HG03571 (cell line): ENCODE measurements around the gene CLEC16A.

Experiments
- ATAC-seq: cut with Tn5 transposase; IDR thresholded peaks from one replicate; pipeline ENCODE4 v1.9.1; 2021; ENCODE audit not compliant: unreplicated experiment

Gene CLEC16A

DNA sequence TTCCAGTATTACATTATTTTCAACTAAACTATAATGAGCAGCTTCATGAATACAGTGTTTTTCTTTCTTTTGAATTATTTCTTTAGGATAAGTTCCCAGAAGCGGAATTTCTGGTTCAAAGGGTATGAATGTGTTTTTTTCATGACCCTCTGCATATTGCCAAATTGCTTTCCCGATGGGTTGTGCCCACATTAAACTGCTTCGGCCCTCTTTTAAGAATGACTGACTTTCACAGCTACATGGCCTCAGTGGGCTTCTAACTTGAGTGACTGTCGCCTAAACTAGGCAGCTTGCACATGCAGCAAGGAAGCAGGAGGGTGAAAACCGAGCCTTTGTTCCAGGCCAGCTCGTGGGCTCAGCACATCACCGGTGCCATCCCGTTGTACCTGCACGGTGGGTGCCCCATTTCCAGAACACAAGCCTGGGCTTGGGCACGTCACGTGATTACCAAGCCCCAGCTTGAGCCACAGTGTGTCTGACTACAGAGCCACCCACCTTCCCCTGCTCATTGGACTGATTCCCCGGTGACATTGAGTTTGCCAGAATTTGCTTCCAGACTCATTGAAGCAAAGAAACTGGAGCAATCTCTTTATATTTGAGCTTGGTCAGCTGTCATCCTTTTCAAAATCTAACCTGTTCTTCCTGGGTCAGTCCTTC is 112.8 kb downstream of the CLEC16A start:
- no peak for ATAC-seq

DNA sequence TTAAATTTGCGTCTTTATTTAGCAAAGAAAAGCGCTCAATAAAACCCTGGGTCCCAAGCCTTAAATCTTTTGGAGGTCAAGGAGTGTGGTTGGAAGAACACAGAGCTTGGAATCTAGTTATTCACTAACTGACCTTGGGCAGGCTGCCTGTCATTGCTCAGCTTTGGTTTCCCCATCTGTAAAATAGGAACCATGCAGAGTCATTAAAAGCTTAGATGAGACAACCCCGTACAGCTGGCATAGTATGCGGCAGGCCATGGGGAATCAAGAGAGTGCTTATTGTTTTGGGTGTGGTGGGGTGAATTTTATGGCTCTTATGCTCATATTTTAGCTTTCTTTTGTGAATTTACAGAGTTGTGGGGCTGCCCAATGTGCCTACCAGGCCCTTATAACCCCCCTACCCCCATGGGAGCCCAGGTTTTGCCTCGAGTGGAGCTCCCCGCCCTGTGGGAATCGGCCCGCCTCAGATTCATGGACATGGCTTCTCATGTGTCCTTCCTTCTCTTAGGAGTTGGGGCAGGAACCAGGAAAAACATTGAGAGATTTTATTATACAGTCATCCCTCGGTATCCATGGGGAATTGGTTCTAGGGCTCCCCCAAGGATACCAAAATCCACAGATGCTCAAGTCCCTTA is 113.5 kb downstream of the CLEC16A start:
- ATAC-seq, result no peak

DNA sequence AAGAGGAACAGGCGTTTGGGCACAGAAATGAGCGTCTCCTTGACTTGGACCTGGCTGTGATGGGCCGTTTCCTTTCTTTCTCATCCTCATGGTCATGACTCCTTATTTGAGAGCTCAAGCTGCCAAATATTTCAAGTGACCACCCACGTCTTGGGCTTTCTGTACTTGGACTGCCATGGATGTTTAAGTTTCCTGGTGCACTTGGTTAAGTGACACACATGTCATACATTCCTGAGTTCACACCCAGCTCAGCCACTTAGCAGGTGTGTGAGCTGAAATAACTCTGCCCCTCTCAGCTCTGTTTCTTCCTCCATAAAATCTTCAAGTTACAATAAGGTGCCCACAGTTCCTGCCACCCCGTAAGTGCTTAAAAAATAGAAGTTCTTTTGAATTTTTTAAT is 114.5 kb downstream of the CLEC16A start:
- no peak for ATAC-seq

DNA sequence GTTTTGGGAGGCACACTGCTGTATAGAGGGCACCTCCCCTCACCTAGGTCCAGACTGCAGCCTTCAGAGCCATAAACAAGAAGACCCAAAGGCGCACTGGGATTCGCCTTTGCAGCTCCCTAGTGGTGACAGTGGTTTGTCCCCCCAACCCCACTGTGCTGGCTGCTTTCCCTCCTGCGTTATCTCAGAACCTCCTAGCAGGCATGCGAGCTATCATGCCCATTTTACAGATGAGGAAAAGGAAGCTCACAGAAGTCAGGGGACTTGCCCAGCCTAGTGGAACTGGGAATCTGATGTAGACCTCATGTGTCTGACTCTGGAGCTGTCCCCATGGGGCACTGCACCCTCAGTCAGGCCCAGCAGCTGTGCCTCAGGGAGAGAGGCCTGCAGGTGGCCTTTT is 115.2 kb downstream of the CLEC16A start:
- no peak for ATAC-seq

DNA sequence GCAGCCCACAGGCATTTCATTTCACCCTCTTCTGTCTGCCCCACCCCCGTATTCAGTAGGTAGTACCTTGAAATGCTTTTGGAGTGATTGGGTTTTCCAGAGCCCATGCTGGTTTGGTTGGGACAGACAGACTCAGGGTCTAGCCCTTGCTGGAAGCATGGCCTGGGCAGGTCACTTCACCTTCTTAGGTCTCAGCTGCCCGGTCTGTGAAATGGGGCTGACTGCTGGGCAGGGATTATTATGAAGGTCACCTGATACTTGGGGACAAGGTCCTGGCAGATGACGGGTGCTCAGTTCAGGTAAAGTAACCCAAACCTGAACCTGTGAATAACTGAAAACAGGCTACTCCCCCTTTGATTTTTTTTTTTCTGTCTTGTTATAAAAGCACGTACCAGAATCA is 116.0 kb downstream of the CLEC16A start:
- no peak for ATAC-seq

DNA sequence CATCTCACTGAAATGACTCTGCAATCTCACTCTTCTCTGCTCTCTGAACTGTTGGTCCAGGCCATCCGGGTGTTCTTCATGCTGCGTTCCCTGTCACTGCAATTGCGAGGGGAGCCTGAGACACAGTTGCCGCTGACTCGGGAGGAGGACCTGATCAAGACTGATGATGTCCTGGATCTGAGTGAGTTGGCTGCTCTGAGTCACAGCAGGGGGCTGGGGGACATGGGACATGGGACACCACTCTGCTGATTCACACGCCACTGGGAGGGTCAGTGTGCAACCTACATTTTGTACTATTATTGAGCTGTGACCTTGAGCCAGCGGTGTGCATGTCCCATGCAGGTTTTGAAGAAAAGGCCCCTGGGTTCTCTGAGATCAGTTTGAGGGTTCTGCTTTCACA is 116.5 kb downstream of the CLEC16A start:
- no peak for ATAC-seq

DNA sequence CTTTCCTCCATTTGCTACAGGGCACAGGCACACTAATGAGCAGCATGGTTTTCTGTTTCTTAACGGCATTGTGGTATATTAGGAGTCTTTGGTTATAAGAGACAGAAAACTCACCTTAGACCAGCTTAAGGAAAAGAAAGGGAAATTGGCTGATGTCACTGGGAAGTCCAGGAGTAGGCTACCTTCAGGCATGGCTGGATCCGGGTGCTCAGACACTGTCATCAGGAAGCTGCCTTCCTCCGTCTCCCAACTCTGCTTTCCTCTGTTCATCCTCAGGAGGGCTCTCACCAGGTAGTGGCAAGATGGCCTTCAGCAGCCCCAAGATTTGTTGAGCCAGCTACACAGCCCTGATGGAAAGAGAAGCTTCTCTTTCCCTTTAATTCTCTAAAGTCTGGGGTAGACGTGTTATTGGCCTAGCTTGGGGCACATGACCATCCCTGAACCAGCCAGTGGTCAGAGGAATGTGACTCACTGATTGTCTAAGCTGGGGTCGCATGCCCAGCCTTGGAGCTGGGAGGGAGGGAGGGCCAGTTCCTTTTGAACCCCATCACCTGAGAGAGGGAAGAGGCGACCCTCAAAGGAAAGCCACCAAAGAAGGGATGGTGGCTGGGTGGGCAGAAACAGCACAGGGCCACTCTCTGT is 117.4 kb downstream of the CLEC16A start:
- no peak for ATAC-seq

DNA sequence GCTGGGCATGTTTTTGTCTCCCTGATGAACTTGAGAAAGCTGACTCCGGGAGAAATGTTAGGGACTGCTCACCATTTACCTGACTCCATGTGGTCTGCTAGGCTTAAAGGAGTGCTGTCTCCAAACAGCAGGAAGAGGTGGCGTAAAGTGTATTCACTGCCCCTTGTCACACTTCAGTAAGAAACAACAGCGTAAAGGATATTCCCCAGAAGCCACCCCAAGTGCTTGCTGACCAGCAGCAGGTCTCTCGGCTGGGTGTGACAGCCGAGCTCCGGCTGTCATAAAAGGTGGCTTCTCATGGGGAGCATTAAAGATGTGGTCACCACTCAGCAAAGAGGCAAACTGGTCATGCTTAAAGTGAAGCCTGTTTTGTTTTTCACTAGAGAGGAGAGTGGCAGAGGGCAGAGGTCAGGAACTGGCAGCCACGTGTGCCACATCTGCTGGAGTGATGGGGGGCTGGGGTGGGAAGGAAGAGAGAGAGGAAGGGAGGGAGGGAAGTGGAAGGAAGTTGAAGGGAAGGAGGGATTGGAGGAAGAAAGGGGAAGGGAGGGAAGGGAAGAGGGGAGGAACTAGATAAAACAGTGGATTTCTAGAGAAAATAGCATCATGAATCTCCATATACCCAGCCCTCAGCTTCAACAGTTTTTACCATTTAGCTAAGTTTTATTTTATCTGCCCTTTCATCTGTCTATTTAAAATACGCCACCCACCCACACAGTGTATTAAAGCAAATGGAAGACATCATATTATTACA is 119.3 kb downstream of the CLEC16A start:
- no peak for ATAC-seq

DNA sequence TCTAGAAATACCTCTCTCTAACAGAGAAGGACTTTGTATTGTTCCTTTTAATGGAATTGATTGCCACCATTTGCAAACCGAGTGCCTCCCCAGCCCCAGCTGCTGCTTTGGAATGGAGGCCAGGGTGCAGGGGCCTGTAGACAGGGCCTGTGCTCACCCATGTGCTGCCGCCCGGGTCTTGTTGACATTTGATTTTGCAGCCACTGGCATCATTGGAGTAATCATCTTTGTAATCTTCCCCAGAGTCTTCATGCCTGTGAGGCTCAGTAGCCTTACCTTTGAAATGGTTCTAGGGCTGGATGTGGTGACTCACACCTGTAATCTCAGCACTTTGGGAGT is 119.8 kb downstream of the CLEC16A start:
- no peak for ATAC-seq

DNA sequence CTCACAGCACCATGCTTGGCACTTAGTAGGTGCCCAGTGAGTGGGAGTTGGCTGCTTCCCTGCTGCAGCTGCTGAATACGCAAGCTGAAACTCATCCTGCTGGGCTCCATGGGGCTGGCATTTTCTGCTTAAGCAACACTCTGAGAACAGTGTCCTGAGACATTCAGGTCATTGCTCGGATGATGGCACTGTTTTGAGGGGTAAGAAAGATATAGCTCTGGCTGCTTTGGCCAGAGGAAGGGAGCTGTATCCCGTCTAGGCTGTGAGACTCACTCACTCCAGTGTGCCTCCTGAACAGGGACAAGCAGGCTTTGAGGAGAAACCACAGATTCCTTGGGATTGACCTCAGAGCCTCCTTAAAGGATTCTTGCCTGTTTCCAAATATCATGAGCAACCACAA is 120.5 kb downstream of the CLEC16A start:
- ATAC-seq, result no peak

DNA sequence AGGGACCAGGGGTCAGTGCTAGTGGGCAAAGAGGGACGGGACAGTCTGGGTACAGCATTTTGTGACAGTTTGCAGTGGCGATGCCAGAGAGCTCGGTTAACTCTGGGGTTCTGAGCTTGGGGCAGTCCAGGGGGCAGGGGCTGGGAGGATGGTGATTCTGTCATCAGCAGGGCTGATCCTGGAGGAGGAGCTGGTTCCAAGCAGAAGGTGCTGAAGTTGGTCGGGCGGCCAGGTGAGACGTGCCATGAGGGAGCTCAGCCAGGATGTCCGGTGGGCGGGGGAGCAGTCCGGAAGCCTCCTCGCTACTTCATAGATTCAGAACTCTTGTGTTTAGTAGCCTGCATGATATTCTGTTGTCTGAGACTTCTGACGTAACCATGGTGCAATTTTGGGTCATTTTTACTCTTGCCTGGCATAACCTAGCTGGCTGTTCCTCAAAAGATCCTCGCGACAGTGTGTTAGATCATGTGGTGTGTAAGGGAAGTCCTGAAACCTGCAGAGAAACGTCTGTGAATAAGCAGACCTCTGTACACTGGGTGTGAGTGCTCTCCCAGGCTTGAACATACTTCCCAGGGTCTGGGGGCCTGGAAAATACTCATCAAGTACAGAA is 122.0 kb downstream of the CLEC16A start:
- no peak for ATAC-seq

DNA sequence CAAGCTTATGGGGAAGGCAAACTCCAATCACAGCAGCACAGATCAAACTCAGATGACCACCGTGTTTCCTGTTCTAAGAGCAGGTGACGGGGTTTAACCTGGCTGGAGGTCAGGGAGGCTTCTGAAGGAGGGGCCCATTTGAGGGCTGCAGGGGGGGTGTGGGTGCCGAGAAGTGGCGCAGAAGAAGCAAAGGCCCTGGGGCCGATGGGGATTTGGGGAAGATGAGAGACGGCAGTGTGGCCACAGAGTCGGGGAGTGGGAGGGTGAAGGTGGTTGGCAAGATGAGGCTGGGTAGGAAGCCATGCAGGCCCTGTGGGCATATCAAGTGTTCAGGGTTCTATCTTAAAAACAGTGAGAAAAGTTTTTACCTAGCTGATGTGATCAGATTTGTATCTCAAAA is 122.9 kb downstream of the CLEC16A start:
- no peak for ATAC-seq

DNA sequence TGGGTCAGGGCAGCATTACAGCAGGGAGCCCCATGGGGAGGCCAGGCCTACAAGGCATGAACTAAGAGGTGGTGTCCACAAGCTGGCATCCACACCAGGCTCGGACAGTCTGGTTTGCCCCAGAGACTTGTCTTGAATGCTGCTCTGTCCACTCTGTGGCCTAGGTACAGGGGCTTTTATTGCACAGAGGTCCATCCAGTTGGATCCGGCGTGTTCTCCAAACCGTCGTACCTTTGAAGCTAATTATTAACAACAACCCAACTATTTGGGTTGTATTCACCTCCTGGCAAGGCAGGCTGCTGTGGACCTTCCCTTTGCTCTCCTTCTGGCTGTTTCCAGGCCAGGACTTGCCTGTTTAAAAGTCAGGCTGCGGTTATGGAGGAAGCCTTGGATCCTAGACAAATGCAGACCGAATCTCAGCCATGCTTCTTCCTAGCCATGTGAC is 123.4 kb downstream of the CLEC16A start:
- no peak for ATAC-seq

DNA sequence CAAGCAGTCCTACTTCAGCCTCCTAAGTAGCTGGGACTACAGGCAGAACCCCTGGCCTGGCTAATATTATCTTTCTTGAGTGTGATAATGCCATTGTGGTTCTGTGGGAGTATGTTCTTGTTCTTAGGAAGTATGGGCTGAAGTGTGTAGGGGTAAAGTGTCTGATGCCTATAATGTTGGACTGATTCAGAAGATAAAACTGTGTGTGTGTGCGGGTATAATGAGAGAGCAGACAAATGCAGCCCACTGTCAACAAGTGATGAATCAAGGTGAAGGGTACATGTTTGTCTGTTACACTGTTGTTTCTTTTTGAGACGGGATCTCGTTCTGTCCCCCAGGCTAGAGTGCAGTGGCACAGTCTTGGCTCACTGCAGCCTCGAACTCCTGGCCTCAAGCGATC is 127.5 kb downstream of the CLEC16A start:
- no peak for ATAC-seq

DNA sequence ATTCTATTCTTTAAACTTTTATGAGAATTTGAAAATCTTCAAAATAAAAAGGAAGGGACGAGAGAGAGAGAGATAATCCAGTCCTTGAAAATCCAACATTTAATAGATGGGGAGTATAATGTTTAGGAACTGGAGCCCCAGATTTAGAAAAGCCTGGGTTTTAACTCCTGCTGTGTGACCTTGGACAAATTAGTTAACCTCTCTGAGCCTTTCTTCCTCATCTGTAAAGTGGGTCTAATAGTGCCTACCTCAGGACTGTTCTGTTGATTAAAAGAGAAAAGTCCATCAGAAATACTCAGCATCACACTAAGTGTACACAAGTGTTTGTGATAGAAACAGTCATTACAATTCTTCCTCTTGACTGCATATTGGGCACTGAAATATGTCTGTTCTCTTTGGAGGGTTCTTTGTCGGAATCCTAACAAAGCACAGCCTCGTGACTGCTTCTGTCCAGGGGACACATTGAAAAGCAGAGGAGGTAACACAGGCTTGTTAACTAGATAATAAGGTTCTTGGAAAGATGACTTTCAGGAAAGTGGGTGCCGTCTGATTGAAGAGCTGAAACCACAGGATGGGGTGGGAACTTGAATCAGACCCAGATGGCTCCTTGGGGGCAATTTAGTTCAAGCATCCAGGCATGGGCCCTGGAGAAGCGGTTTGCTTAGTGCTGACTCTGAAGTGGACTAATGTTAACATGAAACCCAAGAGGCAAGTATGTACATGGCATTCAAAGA is 128.2 kb downstream of the CLEC16A start:
- no peak for ATAC-seq

DNA sequence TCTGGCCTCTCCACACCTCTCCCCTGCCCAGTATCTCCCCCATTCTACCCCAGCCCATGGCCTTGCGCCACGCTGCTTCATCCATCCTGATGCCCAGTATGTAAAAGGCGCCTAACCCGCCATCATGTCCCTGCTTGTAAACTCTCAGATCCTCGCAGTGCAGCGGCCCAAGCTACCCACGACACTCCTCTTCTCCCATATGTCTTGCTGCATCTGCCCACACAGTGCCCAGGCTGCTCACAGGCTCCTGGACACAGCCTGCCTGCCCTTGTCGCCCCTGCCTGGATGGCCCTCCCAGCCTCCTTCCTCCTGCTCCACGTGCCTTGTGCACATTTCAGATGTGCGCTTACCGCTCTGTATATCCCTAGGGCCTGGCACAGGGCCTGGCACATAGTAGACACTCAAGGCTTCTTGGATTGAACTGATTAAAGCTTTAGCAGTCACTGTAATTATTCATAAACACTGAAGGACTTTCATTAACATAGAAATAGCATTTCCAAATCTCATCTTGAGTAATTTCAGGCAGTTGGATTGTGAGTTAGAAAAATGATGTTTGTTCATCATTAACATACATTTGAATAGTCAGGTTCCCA is 129.1 kb downstream of the CLEC16A start:
- ATAC-seq, result no peak

DNA sequence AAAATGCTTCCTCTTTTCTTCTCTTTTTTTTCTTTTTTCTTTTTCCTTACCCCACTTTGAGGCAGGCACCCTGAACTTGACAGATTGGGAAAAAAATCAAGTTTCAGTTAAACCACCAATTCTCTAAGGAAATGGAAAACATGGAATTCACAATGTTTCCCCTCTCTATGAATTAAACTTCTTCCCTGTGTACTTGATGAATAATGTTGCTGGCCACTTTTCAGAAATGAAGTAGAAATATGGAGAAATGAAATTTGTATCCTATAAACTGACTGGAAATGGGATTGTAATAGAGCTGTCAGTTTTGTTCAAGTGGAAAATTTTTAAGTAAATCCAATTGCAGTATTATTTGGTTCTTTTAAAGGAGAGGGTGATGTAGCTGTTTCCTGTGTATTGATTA is 129.8 kb downstream of the CLEC16A start:
- ATAC-seq, result no peak

DNA sequence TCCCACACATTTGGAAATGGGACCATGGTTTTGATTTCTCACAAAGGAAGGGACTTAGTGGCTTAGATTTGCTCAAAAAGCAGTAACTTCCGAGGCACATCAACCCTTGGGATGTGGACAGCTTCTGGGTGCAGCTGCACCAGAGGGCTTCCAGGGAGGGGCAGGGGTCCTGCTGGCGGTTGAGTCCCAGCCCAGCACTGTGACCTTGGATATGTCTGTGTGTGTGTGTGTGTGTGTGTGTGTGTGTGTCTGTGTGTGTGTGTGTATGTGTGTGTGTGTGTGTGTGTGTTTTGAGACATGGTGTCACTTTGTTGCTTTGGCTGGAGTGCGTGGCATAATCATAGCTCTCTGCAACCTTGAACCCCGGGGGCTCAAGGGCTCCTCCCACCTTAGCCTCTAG is 130.8 kb downstream of the CLEC16A start:
- ATAC-seq, result no peak

DNA sequence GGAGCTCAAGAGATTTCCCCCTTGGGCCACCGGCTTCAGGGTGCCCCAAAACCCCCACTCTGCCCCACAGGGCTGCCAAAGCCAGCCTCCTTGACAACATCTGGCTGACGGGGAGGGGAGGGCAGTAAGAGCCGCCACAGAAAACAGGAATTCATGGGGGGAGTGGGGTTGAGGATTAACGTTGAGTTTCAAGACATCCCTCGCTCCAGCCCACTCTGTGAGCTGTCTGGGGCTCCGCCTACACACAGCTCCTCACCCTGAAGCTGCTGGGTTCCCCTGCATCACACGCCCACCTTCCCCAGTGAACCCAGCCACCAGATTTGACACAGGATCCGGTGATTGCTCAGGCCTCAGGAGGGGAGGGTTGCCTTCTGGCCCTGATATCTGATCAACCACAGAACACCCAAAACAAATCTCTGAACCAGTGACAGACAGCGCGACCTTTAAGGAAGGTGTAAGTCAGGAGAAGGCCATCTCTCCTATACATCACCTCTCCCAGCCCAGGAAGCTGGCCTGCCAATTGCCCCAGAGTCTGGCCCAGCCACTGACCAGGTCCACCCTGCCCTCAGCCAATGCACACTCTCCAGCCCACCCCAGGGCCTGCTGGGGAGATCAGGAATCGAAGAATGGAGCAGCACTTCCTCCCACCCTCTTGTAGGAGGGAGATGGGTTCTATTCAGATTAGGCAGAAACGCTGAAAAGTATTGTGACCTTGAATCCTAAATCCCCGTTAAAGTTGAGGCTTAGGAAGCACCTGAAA is 132.1 kb downstream of the CLEC16A start:
- peak; percentile 41 for ATAC-seq
